ENCODE results near the gene TTLL11. TPM values are rescaled to one million over a fixed set of nuclear protein-coding genes. Genes with fewer than 3 reads are reported as not detected.

Gene TTLL11
- total and polyA plus RNA-seq, 2 experiments from 2014 or later = 0.57 to 1.4 TPM

- TF ChIP-seq, protein P1, sequence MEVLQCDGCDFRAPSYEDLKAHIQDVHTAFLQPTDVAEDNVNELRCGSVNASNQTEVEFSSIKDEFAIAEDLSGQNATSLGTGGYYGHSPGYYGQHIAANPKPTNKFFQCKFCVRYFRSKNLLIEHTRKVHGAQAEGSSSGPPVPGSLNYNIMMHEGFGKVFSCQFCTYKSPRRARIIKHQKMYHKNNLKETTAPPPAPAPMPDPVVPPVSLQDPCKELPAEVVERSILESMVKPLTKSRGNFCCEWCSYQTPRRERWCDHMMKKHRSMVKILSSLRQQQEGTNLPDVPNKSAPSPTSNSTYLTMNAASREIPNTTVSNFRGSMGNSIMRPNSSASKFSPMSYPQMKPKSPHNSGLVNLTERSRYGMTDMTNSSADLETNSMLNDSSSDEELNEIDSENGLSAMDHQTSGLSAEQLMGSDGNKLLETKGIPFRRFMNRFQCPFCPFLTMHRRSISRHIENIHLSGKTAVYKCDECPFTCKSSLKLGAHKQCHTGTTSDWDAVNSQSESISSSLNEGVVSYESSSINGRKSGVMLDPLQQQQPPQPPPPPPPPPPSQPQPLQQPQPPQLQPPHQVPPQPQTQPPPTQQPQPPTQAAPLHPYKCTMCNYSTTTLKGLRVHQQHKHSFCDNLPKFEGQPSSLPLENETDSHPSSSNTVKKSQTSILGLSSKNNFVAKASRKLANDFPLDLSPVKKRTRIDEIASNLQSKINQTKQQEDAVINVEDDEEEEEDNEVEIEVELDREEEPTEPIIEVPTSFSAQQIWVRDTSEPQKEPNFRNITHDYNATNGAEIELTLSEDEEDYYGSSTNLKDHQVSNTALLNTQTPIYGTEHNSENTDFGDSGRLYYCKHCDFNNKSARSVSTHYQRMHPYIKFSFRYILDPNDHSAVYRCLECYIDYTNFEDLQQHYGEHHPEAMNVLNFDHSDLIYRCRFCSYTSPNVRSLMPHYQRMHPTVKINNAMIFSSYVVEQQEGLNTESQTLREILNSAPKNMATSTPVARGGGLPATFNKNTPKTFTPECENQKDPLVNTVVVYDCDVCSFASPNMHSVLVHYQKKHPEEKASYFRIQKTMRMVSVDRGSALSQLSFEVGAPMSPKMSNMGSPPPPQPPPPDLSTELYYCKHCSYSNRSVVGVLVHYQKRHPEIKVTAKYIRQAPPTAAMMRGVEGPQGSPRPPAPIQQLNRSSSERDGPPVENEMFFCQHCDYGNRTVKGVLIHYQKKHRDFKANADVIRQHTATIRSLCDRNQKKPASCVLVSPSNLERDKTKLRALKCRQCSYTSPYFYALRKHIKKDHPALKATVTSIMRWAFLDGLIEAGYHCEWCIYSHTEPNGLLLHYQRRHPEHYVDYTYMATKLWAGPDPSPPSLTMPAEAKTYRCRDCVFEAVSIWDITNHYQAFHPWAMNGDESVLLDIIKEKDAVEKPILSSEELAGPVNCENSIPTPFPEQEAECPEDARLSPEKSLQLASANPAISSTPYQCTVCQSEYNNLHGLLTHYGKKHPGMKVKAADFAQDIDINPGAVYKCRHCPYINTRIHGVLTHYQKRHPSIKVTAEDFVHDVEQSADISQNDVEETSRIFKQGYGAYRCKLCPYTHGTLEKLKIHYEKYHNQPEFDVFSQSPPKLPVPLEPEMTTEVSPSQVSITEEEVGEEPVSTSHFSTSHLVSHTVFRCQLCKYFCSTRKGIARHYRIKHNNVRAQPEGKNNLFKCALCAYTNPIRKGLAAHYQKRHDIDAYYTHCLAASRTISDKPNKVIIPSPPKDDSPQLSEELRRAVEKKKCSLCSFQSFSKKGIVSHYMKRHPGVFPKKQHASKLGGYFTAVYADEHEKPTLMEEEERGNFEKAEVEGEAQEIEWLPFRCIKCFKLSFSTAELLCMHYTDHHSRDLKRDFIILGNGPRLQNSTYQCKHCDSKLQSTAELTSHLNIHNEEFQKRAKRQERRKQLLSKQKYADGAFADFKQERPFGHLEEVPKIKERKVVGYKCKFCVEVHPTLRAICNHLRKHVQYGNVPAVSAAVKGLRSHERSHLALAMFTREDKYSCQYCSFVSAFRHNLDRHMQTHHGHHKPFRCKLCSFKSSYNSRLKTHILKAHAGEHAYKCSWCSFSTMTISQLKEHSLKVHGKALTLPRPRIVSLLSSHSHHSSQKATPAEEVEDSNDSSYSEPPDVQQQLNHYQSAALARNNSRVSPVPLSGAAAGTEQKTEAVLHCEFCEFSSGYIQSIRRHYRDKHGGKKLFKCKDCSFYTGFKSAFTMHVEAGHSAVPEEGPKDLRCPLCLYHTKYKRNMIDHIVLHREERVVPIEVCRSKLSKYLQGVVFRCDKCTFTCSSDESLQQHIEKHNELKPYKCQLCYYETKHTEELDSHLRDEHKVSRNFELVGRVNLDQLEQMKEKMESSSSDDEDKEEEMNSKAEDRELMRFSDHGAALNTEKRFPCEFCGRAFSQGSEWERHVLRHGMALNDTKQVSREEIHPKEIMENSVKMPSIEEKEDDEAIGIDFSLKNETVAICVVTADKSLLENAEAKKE (CRISPR knock-in tag; IDR thresholded peaks at IDR 0.05) = no peak
- TF ChIP-seq EZH2 (IDR thresholded peaks at IDR 0.05; ENCODE audit: low read depth, unreplicated experiment) (no peak), STAT1 (IDR thresholded peaks at IDR 0.05; ENCODE audit: unreplicated experiment) (no peak)
Observed at GRCh38 chr9:122121931-122122330, 28.8 kb upstream of the TTLL11 start (continued).

DNA sequence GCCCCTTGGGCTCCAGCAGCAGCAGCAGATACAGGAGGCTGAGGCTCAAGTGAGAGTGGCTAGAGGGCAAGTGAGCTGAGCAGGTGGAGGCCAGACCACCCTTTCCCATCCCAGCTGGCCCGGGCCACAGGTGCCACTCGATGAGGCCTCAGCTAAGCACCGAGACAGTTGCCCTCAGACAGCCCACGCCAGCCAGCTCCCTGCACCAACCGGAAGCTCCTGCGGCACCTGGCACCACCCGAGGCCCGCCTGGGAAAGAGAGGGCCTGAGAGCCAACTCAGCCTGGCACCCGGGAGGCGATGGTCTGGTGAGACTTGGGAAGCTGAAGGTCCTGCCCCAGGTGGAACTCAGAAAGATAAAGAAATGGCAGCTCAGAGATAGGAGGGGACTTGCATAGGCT lies 28.3 kb upstream of the TTLL11 start:
- H3K4me2 ChIP-seq = no peak overlapping the region
- no peak overlapping the region for H3K27ac ChIP-seq (ENCODE audit: low read depth)
- H3K36me3 Mint-ChIP-seq (ENCODE audit: low read depth) = no peaks in the 10 kb centered on the region
- H3K27me3 ChIP-seq (ENCODE audit: insufficient read depth) = peaks cover 13% of the 10 kb centered on the region
- H3K36me3 ChIP-seq (ENCODE audit: insufficient read depth) = no peaks in the 10 kb centered on the region
- no peak overlapping the region for H2AFZ ChIP-seq
- H3K9me3 Mint-ChIP-seq = no peaks in the 10 kb centered on the region; the same call in 2 of the 3 replicates
- H3F3A ChIP-seq (replicated peaks; ENCODE audit: low read depth) = no peaks in the 10 kb centered on the region
- ATAC-seq = no peak
- H3K9me2 ChIP-seq (ENCODE audit: insufficient read depth) = no peaks in the 10 kb centered on the region
- no peaks in the 10 kb centered on the region for H4K20me1 ChIP-seq (replicated peaks; ENCODE audit: insufficient read depth)
- H3K4me1 Mint-ChIP-seq = peaks cover 15% of the 10 kb centered on the region
- DNase-seq (ENCODE audit: low spot score) = no peak
- peaks cover 26% of the 10 kb centered on the region for H3K27me3 Mint-ChIP-seq (ENCODE audit: insufficient read depth, low read depth, poor library complexity)
- H3K4me1 ChIP-seq (ENCODE audit: insufficient read depth) = peaks cover 9% of the 10 kb centered on the region
- H3K4me3 Mint-ChIP-seq = no peak overlapping the region
- H3K4me3 ChIP-seq = no peak overlapping the region
- no peak overlapping the region for H3K27ac Mint-ChIP-seq
- H3K79me2 ChIP-seq (replicated peaks; ENCODE audit: insufficient read depth) = no peaks in the 10 kb centered on the region
- TF ChIP-seq ZNF331 (CRISPR knock-in tag; IDR thresholded peaks at IDR 0.05; ENCODE audit: low read depth) (no peak), ZNF114 (CRISPR knock-in tag; IDR thresholded peaks at IDR 0.05) (no peak), CREB1 (CRISPR knock-in tag; IDR thresholded peaks at IDR 0.05; ENCODE audit: low read depth) (no peak), POLR2AphosphoS5 (IDR thresholded peaks at IDR 0.05; ENCODE audit: low read depth) (no peak), CTCF (conservative IDR thresholded peaks at IDR 0.05; ENCODE audit: low read depth in 2 of 2) (no peak), STAT1 (IDR thresholded peaks at IDR 0.05; ENCODE audit: unreplicated experiment) (no peak), EZH2 (IDR thresholded peaks at IDR 0.05; ENCODE audit: low read depth, unreplicated experiment) (no peak)
- TF ChIP-seq, protein P1 (CRISPR knock-in tag; IDR thresholded peaks at IDR 0.05) = no peak
